Epithelial cell of prostate (primary cell): Measurements from ENCODE around the gene RPP21.
"Not testable (repeated sequence)": the region's sequence is repeated elsewhere in the genome, so short reads cannot be mapped to it uniquely, and the experiment has no call there.

Experiments
- DNase-seq: peaks from one replicate; pipeline ENCODE4 v3.0.0-alpha.2; 2011; ENCODE audit warnings: low read depth, low spot score
- H3K27ac ChIP-seq: fragments of 450-650 bp; 2 replicates; pipeline ENCODE4 v1.5.1; 2017; ENCODE audit warnings: mild to moderate bottlenecking

The RPP21 gene

DNA sequence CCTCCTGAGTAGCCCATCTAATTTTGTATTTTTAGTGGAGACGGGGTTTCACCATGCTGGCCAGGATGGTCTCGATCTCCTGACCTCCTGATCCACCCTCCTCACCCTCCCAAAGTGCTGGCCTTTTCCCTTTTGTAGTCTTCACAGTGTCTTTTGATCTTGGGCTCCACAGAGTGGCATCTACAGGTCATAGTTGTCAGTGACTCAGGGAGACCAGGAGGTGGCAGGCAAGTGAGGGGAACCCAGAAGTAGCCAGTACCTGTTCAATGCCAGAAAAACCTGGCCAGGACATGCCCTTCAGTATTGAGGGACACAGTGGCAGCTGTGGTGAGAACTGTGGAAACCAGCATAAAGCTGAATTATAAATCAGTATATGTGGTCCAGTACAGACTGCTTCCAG lies 19.6 kb downstream of the RPP21 start:
- H3K27ac ChIP-seq = no peak overlapping the region
- no peak for DNase-seq

DNA sequence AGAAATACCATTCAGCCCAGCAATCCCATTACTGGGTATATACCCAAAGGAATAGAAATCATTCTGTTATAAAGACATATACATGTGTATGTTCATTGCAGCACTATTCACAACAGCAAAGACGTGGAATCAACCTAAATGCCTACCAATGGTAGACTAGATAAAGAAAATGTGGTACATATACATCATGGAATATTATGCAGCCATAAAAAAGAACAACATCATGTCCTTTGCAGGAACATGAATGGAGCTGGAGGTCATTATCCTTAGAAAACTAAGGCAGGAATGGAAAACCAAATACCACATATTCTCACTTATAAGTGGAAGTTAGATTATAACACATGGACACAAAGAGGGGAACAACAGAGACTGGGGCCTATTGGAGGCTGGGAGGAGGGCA lies 24.3 kb downstream of the RPP21 start:
- not testable (repeated sequence) for H3K27ac ChIP-seq, DNase-seq

DNA sequence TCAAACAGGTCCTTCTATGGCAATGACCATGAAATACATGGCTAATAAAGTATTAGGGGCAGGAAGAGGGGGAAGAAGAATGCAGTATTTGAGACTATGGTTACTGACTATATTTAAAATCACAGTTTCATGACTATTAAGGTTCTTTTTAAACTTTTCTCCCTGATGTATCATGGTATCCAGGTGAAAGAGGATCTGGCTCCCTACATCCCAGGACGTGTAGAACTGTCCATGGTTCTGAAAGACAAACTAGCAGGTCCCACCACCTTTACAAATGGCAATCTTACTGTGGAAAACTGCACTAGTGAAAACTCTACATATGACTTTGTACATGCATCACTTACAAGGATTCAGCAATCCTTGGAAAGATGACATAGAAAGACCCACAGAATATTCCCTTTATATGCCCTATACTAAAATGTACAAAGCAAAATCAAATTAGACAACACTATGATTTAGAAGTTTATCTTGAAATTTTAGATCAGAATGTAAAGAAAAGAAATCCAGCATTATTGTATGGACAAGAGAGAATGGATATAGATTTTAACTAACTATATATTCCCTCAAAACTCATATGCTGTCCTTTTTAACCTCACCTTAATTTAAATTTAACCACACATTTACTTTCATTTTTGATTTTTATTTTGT lies 33.5 kb downstream of the RPP21 start:
- no peak overlapping the region for H3K27ac ChIP-seq
- no peak for DNase-seq

DNA sequence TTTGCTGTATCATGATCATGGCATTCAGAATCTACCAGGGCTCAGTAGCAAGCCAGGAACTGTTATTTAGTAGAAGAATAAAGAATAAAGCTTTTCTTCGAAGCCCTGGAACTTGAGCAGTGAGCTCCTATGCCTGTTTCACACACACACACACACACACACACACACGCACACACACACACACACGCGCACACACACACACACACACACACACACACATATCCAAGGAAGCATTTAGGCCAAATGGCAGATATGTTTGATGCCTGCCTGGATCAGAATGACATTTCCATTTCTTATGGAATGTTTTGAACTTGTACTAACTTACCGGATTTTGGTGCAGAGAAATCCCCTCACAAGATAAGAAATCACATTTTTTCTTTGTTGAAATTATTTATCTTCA lies 35.5 kb downstream of the RPP21 start:
- H3K27ac ChIP-seq = no peak overlapping the region
- DNase-seq = no peak

DNA sequence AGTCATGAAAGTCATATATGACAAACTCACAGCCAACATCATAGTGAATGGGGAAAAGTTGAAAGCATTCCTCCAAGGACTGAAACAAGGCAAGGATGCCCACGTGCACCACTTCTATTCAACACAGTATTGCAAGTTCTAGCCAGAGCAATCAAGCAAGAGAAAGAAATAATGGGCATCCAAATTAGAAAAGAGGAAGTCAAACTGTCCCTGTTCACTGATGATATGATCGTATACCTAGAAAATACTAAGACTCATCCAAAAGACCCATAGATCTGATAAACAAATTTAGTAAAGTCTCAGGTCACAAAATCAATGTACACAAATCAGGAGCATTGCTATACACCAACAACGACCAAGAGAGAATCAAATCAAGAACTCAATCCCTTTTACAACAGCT lies 41.2 kb downstream of the RPP21 start:
- no peak overlapping the region for H3K27ac ChIP-seq
- no peak for DNase-seq

DNA sequence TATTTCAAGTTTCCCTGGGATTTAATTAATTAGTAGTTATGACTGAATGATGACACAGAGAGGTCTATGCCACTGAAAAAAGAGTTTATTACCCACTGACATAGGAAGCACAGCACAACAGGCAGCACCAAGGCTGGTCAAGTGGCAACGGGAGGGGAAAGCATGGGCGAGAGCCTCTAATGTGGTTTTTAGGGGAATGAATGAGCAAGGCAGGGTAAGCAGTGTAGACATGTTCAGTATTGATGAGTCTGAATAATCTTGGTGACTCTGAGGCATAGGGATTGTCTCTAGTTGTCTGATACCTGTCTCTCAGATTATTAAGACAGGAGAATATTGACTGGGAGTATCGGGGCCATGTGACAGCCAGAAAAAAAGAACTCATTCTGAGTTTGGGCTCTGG lies 46.3 kb downstream of the RPP21 start:
- H3K27ac ChIP-seq = no peak overlapping the region
- no peak for DNase-seq

DNA sequence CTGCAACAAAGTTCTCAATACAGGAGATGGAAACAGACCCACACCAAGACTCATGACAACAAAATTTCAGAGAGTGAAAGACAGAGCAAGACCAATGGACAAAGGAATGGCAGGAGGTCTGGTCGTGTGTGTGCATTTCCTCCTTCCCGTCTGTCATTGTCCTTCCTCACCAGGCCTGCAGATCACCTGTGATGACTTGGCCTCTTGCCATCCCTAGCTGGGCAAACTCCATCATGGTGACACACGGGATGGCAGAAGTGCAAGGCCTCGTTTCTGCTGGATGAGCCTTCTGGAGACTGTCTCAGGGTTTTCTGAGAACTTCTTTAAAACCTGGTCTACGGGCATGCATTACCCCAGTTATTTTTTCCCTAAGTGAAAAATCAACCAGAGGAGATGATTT lies 49.2 kb downstream of the RPP21 start:
- DNase-seq = no peak
- H3K27ac ChIP-seq = no peak overlapping the region
